ENCODE results near the gene GDA.

The GDA gene

GRCh38 chr9:72150127-72150526, 887 bp downstream of the GDA start:
- no peak for DNase-seq (ENCODE audit: extremely low read depth, low read depth)
- no peak for TF ChIP-seq CTCF (IDR thresholded peaks at IDR 0.05; ENCODE audit: low read depth, low read length)

- DNase-seq (ENCODE audit: extremely low read depth, low read depth) = no peak
- TF ChIP-seq CTCF (IDR thresholded peaks at IDR 0.05; ENCODE audit: low read depth, low read length) = no peak
These were observed 1.4 kb downstream of the GDA start for GRCh38 chr9:72150661-72151060.

- TF ChIP-seq CTCF (IDR thresholded peaks at IDR 0.05; ENCODE audit: low read depth, low read length) = no peak
- DNase-seq (ENCODE audit: extremely low read depth, low read depth) = no peak
These were observed 1.9 kb downstream of the GDA start for GRCh38 chr9:72151104-72151503.

GRCh38 chr9:72154468-72155285, 5.4 kb downstream of the GDA start:
- no peak for DNase-seq (ENCODE audit: extremely low read depth, low read depth)
- no peak for TF ChIP-seq CTCF (IDR thresholded peaks at IDR 0.05; ENCODE audit: low read depth, low read length)

GRCh38 chr9:72155301-72155700, 6.1 kb downstream of the GDA start:
- DNase-seq (ENCODE audit: extremely low read depth, low read depth) = no peak

GRCh38 chr9:72156586-72156985, 7.3 kb downstream of the GDA start:
- no peak for TF ChIP-seq CTCF (IDR thresholded peaks at IDR 0.05; ENCODE audit: low read depth, low read length)

More at GRCh38 chr9:72155301-72155700, 6.1 kb downstream of the GDA start:
- no peak for TF ChIP-seq CTCF (IDR thresholded peaks at IDR 0.05; ENCODE audit: low read depth, low read length)

GRCh38 chr9:72158680-72159079, 9.4 kb downstream of the GDA start:
- TF ChIP-seq CTCF (IDR thresholded peaks at IDR 0.05; ENCODE audit: low read depth, low read length) = no peak
- DNase-seq (ENCODE audit: extremely low read depth, low read depth) = no peak

More at GRCh38 chr9:72156586-72156985, 7.3 kb downstream of the GDA start:
- no peak for DNase-seq (ENCODE audit: extremely low read depth, low read depth)
